HG02938 (cell line): ENCODE results near the gene IFT74.

Experiments used
- ATAC-seq: cut with Tn5 transposase; IDR thresholded peaks from one replicate; pipeline ENCODE4 v1.9.1; 2021; ENCODE audit warnings: mild to moderate bottlenecking, moderate library complexity; ENCODE audit not compliant: unreplicated experiment

Gene IFT74

DNA sequence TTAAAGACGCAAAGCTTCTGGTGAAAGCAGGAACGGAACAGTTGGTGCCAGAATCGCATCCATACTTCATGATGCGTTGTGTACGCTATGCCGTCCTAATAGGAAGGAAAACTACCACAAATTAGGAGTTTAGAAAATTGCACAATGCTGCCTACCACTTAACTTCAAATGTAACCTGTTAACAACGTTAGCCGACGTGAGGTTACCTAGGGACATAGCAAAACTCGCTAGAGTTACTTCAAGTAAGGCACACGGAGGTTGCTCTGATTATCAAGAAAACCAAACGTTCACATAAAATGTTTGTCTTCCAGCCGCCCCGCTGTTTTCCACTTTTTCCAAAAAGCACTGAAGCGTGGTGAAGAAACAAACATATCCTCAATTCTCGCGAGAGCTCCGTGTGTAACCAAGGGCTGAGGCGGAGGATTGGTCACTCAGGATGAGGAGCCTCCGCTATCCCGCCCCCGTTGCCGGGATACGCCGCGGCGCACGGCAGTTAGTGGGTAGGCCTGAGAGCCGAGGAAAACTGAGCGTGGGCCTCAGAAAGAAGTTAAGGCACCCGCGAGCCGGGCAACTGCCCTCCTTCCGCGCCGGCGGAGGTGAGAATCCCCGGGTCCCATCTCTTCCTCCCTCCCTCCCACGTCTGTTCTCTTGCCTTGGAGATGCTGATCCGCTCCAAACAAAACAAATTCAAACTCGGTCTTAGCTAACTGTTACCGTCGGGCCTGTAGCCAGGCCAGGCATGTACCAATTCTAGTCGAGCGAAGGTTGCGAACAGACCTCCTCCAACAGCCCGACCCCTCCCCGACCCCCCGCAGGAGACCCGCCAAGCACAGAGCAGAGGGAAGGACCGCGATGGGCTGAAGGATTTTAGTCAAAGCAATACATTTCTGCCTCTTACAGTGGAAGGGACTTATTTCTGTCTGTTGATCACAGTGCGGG is at the start of gene IFT74:
Gene IFT74, plus strand, starts transcription at position 492 of the 939 bp plus-strand sequence. CDS start 5,556 bp downstream, outside the sequence.
- peak; percentile 98 for ATAC-seq

GRCh38 chr9:26913138-26913668 is 43.0 kb upstream of the IFT74 start:
- no peak for ATAC-seq

DNA sequence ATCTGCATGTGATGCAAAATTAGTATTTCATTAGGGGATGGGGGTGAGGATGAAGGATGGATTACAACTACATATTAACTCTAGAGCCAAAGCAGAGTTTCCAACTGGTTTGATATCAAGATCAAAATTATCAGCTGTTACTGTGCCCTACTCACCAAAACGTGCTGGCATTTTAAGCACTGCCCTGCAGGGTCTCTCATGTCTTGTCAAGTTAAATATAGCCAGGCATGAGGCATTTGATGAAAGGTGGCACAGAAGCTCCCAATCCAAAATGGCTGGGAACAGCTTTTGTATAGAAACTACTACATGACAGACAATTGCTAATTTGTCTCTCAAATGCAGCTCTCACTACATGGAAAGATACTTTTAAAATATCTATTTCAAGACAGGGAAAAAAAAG is 36.5 kb upstream of the IFT74 start:
- ATAC-seq: no peak

GRCh38 chr9:26925609-26926008 is 30.6 kb upstream of the IFT74 start:
- ATAC-seq: no peak

- ATAC-seq: no peak
These were observed 27.2 kb upstream of the IFT74 start for GRCh38 chr9:26928902-26929495.

- no peak for ATAC-seq
These were observed 20.4 kb upstream of the IFT74 start for GRCh38 chr9:26935847-26936246.

DNA sequence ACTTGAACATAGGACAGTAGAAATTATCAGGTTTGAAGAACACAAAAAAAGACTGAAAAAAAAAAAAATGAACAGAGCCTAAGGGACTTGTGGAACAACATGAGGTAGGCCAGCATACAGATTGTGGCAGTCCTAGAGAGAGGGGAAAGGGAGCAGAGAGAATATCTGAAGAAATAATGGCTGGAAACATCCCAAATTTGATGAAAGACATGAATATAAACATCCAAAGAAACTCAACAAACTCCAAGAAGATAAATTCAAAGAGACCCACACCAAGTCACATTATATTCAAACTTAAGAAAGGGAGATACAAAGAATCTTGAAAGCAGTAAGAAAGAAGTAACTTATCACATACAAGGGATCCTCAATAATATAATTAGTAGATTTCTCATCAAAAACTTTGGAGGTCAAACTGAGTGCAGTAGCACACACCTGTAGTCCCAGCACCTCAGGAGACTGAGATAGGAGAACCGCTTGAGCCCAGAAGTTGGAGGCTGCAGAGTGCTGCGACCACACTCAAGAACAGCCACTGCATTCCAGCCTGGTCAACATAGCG is 18.3 kb upstream of the IFT74 start:
- no peak for ATAC-seq

DNA sequence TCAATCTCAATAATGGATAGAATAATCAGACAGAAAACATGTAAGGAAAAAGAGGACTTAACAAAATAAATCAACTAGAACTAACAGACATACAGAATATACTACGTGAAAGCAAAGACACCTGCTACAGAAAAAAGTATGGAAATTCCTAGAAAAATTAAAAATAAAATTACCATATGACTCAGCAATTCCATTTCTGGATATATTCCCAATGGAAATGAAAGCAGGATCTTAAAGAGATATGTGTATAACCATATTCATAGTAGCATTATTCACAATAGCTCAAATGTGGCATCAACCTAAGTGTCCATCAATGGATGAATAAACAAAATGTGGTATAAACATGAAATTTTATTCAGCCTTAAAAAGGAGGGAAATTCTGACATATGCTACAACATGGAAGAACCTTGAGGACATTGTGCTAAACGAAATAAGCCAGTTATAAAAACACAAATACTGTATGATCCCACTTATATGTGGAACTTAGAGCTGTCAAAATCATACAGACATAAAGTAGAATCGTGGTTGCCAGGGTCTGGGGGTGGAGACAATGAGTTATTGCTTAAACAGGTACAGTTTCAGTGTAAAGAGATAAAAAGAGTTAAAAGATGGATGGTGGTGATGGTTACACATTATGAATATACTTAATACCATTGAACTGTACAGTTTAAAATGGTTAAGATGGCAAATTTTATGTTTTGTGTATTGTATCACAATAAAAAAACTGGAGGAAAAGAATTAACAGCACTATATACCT is 16.1 kb upstream of the IFT74 start:
- ATAC-seq: no peak

GRCh38 chr9:26940779-26941178 is 15.4 kb upstream of the IFT74 start:
- no peak for ATAC-seq

DNA sequence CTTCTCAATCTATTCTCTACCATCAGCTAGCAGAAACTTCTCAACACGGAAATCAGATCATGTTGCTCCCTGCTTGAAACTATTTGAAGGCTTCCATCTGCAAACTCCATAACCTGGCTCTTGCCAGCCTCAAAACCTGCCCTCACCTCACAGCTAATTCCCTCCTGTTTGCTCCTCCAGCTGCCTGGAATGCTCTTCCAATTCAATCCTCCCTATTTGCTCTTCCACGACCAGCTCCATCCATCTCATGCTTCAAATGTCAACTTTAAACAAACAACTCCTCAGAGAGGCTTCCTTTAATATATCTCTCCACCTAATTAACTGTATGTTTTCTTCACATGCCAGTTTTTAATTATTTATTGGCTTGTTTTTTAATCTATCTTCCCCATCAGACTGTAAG is 10.6 kb upstream of the IFT74 start:
- no peak for ATAC-seq

DNA sequence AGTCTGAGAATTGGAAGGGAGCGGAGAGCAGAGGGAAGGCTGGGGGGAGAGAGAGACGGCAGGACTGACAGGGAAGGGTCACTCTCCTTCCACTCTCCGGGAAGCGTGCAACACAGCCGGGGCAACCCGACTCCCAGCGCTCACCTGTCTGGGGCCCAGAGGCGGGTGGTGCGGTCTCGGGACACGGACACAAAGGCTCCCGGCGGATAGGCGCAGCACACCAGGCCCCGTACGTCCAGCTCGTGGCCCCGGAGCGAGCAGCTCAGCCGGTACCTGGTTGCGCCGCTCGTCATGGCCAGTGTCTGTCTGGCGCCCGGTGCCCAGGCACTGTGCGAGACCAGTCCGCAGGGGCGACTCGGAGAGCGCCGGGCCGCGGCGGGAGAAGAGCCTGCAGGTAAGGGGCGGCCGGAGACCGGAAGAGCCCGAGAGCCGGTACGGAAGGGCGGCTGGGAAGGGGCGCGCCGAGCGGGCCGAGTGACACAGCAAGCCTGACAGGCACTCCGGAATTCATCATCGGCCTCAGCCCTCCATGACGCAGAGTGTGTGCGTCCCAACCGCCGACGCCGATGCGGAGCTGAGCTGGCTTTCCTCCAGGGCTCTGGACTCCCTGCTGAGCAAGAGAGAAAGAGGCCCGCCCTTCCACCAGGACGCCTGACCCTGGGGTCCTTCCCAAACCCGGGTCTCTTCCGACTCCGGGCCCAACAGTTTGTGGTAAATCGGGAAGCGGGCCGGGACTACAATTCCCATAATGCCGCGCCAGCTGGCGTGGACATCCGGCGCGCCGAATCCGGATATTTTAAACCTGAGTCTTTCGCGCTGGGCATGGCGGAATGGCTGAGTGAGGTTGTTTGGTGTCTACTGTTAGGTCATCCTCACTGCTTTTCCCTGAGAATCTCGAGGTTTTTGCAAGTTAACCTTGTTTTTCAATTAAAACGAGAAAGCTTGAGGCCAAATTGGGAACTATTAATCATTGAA is 9.2 kb upstream of the IFT74 start, which contains the start of gene PLAA:
Gene PLAA, minus strand, starts transcription at position 490 of the 975 bp plus-strand sequence. Its CDS starts 197 bp downstream, at position 293.
- peak; percentile 98 for ATAC-seq

DNA sequence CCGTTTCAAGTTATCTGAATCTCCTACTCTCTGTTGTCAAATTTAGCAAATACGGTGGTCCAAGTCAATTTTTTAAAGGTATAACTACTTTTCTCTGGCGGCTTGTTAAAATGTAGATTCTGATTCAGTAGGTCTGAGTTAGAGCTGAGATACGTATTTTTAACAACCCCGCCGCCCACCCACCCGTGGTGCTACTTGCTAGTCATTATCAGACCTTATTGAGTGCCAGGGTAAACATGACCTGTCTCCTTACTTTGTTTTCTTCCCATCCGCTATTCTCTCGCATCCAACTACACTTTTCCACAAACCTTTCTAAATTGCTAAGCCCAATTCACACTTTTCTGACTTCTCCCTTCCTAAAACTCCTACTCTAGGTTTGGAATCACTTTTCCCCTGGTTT is 8.5 kb upstream of the IFT74 start:
- no peak for ATAC-seq

GRCh38 chr9:26949637-26950069 is 6.6 kb upstream of the IFT74 start:
- no peak for ATAC-seq

DNA sequence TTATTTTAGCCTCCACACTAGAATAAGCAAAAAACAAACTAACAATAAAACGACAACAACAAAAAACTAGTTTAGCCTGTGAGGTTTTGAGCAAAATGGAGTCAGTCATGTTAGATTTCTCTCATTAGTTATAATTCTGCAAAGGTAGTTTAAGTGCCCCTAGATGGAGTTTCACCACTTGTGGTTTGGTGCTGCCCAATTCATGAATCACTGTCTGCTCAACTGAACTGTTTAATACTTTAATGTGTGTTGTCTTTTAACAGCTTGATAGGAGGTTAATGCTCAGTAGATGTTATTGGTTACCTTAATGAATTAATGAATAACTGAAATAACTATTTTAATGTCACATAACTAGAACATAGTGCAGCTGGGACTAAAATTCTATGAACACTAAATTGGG is 5.7 kb upstream of the IFT74 start:
- ATAC-seq: no peak

DNA sequence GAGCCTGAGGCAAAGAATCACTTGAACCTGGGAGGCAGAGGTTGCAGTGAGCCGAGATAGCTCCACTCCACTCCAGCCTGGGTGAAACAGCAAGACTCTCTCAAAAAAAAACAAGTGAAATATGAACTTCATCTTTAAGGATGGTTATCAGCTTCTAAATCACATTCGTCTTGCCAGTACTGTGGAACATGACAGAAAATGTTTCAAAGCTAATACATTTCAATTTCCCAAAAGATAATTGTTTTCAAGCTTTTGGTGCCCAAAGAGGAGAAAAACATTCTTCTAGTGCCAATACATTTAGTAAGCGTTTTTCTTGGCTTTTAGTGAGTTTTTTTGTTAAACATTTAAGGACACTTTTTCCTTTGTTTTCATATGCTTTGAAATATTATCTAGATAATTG is 4.4 kb upstream of the IFT74 start:
- no peak for ATAC-seq

GRCh38 chr9:26954050-26954508 is 2.1 kb upstream of the IFT74 start:
- no peak for ATAC-seq

DNA sequence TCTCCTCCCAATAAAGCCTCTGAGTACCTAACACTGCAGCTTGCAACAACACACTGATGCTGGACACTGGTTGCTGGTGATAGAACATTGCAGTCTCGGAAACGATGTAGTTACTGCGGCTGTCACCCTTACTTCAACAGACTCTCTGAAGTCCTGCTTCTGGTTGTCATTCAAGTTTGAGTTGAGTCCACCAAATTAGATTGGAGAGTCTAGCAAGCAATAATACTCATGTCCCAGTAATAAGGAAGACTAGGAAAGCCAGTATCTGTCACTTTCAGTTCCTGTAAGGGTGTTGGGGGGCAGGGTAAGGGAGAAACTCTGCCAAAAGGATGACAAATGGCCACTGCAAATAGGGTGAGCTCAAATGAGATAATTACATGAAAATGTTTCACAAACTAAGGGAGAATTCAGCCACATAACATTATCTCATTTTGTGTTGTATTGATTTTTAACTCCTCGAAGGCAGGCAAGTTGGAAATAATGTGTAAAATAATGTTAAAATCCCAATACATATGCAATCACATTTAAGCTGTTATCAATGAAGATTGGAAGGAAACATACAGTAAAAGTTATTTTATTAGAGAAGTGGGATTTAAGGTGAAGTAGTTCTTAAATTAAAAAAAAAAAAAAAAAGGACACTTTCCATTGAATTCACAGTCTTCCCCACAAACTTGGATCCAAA is 849 bp upstream of the IFT74 start:
- no peak for ATAC-seq

DNA sequence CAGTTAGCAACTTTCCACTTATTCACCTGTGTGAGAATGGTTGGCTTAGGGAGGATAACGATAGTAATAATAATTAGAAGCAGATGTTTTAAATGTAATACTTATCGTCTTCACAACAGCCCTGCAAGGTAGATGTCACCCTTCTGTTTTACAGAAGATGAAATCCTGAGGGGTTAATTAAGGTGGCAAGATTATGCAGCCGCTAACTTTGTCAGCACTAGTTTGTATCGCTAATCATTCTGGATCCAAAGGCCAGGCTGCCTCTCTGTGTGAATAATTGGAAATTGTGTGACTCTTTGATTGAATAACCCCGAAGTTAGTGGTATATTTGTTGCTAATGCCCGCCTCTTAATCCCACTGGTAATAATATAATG is 635 bp downstream of the IFT74 start:
- ATAC-seq: no peak

DNA sequence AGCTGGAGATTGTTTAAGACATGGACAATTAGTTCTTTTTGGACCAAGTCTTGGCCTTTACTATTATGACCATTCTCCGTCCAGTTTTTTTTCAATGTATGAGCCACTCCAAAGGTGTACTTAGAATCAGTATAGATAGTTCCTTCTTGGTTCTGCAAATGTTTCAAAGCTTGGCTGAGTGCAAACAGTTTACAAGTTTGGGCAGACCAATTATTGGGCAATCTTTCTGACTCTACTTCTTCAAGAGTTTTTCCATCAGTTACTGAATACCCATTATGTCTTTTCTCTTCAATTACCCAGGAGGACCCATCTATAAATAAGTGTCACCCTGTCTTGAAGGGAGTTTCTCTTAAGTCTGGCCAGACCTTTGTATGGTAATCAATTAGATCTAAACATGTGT is 15.5 kb downstream of the IFT74 start:
- ATAC-seq: no peak
